ENCODE data around the gene BCAP29. TPM values are rescaled to one million over a fixed set of nuclear protein-coding genes. Genes with fewer than 3 reads are reported as not detected.

Gene BCAP29
- total RNA-seq, 1 experiment from 2014 or later = 61.5 TPM

- no peaks in the 10 kb centered on the region for H3K4me1 Mint-ChIP-seq (ENCODE audit: insufficient read depth, unreplicated experiment)
- CTCF ChIA-PET = interaction anchor here (0.7 to 1.0 kb wide), 2 partner anchors 32 to 215 kb away, joined by 3 to 4 read pairs; no protein-coding TSS in a partner anchor
- DNase-seq (ENCODE audit: unreplicated experiment) = no peak
Measured at GRCh38 chr7:107668296-107668695, 88.2 kb downstream of the BCAP29 start.

More at GRCh38 chr7:107668296-107668695, 88.2 kb downstream of the BCAP29 start:
- POLR2A ChIA-PET = no interaction called here
- no peaks in the 10 kb centered on the region for H3K9me3 Mint-ChIP-seq (ENCODE audit: unreplicated experiment)
- no TSS peak for BruUV-seq (replicated peaks)
- intact Hi-C loops (cut with micrococcal nuclease) = no loop called here
- no peaks in the 10 kb centered on the region for H3K36me3 Mint-ChIP-seq (ENCODE audit: insufficient read depth, unreplicated experiment)
- no peak overlapping the region for H3K27ac Mint-ChIP-seq (ENCODE audit: low read depth, unreplicated experiment)
- no peak overlapping the region for H3K4me3 Mint-ChIP-seq (ENCODE audit: unreplicated experiment)
- H3K27me3 Mint-ChIP-seq (ENCODE audit: insufficient read depth, unreplicated experiment) = no peaks in the 10 kb centered on the region
- no peak for TF ChIP-seq CTCF (IDR thresholded peaks at IDR 0.05; ENCODE audit: unreplicated experiment)

Other genes starting within 250 kb of the BCAP29 start
- gene GPR22, start 110.2 kb upstream of the BCAP29 start, total RNA-seq (2022) = not detected in 2 replicates
- 40.3 and 40.9 TPM in 2 replicates for gene COG5, start 16.3 kb upstream of the BCAP29 start, total RNA-seq (2022)
- 14.5 and 16.3 TPM in 2 replicates for gene DUS4L, start 16.3 kb upstream of the BCAP29 start, total RNA-seq (2022)
- gene SLC26A4, start 80.6 kb downstream of the BCAP29 start, total RNA-seq (2022) = 0.21 and 0.52 TPM in 2 replicates
- gene CBLL1, start 163.9 kb downstream of the BCAP29 start, total RNA-seq (2022) = 34.5 and 39.7 TPM in 2 replicates
- gene SLC26A3, start 223.0 kb downstream of the BCAP29 start, total RNA-seq (2022) = not detected in 2 replicates